ENCODE measurements around the gene UTS2. TPM values are rescaled to one million over a fixed set of nuclear protein-coding genes. Genes with fewer than 3 reads are reported as not detected.

UTS2 gene
- total and polyA plus RNA-seq, 8 donors = 0.26 to 0.58 TPM; not detected in 6

DNA sequence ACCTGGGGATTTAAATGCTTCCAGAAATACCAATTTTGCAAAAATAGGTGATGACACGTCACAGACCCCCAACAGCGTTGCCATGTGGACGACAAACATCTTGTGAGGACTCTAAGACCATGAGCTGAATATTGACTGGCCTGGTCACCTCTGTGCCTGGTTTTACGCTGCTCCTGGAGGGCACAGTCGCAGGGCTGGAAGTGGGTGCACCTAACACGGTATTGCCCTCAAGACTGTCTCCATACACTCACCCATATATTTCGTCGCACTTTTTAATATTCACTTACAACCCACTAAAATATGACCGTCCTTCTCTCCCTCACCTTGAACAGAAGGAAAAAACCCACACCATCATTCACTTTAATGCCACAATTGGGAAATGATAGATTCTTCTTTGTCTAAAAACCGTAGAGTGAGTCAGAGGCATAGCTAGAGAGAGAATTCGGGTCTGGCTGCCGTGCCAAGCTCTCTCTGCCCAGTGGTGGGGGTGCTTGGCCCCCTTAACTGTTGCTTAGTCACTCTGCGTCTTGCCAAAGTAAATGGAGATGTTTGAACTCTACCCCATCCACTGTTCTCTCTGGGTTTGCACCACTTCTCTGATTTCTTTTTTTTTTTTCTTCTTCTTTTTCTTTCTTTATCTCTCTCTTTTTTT lies 40.8 kb upstream of the UTS2 start:
- Histone ChIP-seq H3K27me3 (no peaks in the 10 kb centered on the region), H3K9me3 (no peaks in the 10 kb centered on the region), H3K4me3 (no peak overlapping the region), H3K4me1 (no peaks in the 10 kb centered on the region), H3K36me3 (no peaks in the 10 kb centered on the region), H3K27ac (no peak overlapping the region)
- no peak for ATAC-seq
- no peak for DNase-seq
- intact Hi-C loops (cut with DNase I) = no loop called here
- TF ChIP-seq, protein P1, sequence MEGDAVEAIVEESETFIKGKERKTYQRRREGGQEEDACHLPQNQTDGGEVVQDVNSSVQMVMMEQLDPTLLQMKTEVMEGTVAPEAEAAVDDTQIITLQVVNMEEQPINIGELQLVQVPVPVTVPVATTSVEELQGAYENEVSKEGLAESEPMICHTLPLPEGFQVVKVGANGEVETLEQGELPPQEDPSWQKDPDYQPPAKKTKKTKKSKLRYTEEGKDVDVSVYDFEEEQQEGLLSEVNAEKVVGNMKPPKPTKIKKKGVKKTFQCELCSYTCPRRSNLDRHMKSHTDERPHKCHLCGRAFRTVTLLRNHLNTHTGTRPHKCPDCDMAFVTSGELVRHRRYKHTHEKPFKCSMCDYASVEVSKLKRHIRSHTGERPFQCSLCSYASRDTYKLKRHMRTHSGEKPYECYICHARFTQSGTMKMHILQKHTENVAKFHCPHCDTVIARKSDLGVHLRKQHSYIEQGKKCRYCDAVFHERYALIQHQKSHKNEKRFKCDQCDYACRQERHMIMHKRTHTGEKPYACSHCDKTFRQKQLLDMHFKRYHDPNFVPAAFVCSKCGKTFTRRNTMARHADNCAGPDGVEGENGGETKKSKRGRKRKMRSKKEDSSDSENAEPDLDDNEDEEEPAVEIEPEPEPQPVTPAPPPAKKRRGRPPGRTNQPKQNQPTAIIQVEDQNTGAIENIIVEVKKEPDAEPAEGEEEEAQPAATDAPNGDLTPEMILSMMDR (IDR thresholded peaks at IDR 0.05) = no peak

DNA sequence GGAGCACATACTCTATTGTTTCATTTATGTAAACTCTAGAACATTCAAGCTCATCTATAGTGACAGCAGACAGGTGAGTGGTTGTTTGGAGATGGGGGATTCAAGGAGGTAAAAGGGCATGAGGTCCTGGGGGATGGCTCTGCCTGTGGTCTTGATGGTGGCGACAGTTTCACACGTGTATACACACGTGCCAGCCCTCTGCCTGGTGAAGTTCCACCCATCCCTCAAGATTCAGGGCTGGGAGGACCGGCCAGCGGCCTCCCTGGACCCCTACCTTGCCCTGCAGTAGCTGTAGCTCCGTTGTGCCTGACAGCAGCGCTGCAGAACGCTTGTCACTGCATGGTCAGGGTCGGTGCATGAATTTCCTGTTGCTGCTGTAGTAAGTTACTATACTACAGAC lies 38.9 kb upstream of the UTS2 start:
- Histone ChIP-seq H3K27ac (no peak overlapping the region), H3K36me3 (no peaks in the 10 kb centered on the region), H3K4me3 (no peak overlapping the region), H3K4me1 (no peaks in the 10 kb centered on the region), H3K27me3 (peaks cover 0 to 7% of the 10 kb centered on the region in 2 donors), H3K9me3 (no peaks in the 10 kb centered on the region)
- intact Hi-C loops (cut with DNase I) = no loop called here
- DNase-seq (no peak), ATAC-seq (no peak)
- TF ChIP-seq, protein P1 (IDR thresholded peaks at IDR 0.05) = no peak

DNA sequence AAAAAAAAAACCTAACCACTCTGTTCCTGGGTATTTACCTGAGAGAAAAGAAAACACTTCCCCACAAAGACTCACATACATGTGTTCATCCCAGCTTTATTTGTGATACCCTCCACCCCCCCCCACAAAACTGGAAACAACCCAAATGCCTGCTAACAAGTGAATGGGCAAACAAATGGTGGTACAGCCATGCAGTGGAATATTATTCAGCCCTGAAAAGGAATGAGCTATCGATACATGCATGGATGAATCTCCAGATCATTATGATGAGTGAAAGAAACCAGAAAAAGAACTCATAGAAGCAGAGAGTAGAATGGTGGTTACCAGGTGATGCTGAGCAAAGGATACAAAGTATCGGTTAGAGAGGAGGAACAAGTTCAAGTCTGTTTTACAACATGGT lies 38.0 kb upstream of the UTS2 start:
- H3K4me1 ChIP-seq = peaks cover 0 to 5% of the 10 kb centered on the region in 2 donors
- no peak overlapping the region for H3K4me3 ChIP-seq
- ATAC-seq (no peak), DNase-seq (no peak)
- peaks cover 0 to 16% of the 10 kb centered on the region in 2 donors for H3K27me3 ChIP-seq
- H3K27ac ChIP-seq = no peak overlapping the region
- TF ChIP-seq, protein P1 (IDR thresholded peaks at IDR 0.05) = no peak
- intact Hi-C loops (cut with DNase I) = no loop called here
- no peaks in the 10 kb centered on the region for H3K36me3 ChIP-seq
- no peaks in the 10 kb centered on the region for H3K9me3 ChIP-seq

DNA sequence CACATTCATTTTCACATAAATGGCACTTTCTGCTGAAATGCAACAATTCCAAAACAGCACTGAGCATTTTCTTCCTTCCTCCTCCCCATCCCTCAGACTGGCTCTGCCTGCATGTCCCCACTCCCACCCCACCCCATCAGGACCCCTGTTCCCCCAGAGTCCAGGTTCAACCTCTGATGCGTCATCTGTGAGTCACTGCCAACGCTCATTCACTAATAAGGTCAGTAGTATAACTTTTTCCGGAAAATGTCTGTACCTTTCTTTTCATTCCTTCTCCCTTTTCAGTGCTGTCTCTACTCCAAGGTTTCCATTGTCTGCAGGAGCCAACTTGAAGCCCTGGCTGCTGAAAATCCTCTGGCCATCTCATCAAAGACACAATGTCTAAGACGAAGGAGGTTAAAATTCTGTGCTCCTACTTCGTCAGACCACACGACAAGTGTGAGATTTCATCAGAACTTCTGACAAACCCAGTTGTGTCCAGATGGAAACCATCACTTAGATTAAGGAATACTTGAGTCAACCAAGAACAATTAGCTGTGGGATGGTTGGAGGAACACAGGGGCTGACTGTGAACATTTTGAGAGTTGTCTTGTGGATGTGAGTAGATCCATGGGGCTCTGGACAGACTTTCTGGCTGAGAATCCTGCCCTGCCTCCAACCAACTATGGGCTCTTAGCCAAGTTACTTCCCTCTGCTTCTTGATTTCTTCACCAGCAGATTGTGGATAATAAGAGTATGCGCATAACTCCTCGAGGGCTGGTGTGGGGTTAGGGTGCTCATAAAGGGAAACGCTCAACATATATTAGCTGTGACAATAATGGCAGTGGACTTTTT lies 35.6 kb upstream of the UTS2 start:
- DNase-seq (peak in 2 of 4 donors; percentile 20 to 51), ATAC-seq (peak; percentile 15)
- intact Hi-C loops (cut with DNase I) = no loop called here
- Histone ChIP-seq H3K27ac (no peak overlapping the region), H3K4me1 (peaks cover 0 to 5% of the 10 kb centered on the region in 2 donors), H3K9me3 (no peaks in the 10 kb centered on the region), H3K4me3 (no peak overlapping the region), H3K36me3 (no peaks in the 10 kb centered on the region), H3K27me3 (peaks cover 0 to 17% of the 10 kb centered on the region in 2 donors)
- TF ChIP-seq, protein P1 (IDR thresholded peaks at IDR 0.05) = no peak

DNA sequence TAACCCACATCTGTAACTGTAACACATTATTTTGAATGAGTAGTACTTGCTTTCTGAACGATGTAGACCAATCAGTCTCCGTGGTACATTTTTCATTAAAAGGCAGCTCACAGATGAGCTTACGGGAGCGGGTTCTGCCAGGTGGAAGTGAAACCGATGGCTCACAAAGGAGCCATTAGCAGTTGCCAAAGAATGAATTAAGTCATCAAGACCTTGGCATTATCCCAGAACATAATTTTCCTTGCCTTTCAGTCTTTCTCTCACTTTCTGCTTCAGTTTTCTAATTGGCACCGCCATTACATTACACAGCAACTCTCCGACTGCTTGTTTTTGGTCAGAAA lies 33.5 kb upstream of the UTS2 start:
- H3K9me3 ChIP-seq = no peaks in the 10 kb centered on the region
- peaks cover 0 to 17% of the 10 kb centered on the region in 2 donors for H3K27me3 ChIP-seq
- intact Hi-C loops (cut with DNase I) = no loop called here
- no peaks in the 10 kb centered on the region for H3K36me3 ChIP-seq
- ATAC-seq = peak; percentile 5
- TF ChIP-seq, protein P1 (IDR thresholded peaks at IDR 0.05) = no peak
- peaks cover 0 to 5% of the 10 kb centered on the region in 2 donors for H3K4me1 ChIP-seq
- H3K27ac ChIP-seq = no peak overlapping the region
- peak overlapping the region in 1 of 2 donors; percentile 20 for H3K4me3 ChIP-seq
- no peak for DNase-seq
